Activated naive CD8-positive, alpha-beta T cell (primary cell): Measurements from ENCODE around the gene PRPF18.

Experiments used
- H3K27ac Mint-ChIP-seq: one replicate; pipeline ENCODE4 v1.8.0; 2021; ENCODE audit warnings: mixed read lengths
- H3K27me3 Mint-ChIP-seq: one replicate; pipeline ENCODE4 v1.8.0; 2021; ENCODE audit warnings: mixed read lengths
- H3K36me3 Mint-ChIP-seq: one replicate; pipeline ENCODE4 v1.8.0; 2021; ENCODE audit warnings: mixed read lengths
- H3K4me1 Mint-ChIP-seq: one replicate; pipeline ENCODE4 v1.8.0; 2021; ENCODE audit warnings: low read depth, mixed read lengths
- H3K4me3 Mint-ChIP-seq: one replicate; pipeline ENCODE4 v1.8.0; 2021; ENCODE audit warnings: mild to moderate bottlenecking, mixed read lengths
- H3K9me3 Mint-ChIP-seq: one replicate; pipeline ENCODE4 v1.8.0; 2021; ENCODE audit warnings: low read depth, mixed read lengths

The PRPF18 gene

GRCh38 chr10:13621931-13622330 lies 35.2 kb downstream of the PRPF18 start:
- H3K27ac Mint-ChIP-seq = no peak overlapping the region
- no peak overlapping the region for H3K4me3 Mint-ChIP-seq
- no peaks in the 10 kb centered on the region for H3K4me1 Mint-ChIP-seq
- H3K36me3 Mint-ChIP-seq = peaks cover 13% of the 10 kb centered on the region
- H3K9me3 Mint-ChIP-seq = no peaks in the 10 kb centered on the region
- no peaks in the 10 kb centered on the region for H3K27me3 Mint-ChIP-seq

- Mint-ChIP-seq H3K27me3 (no peaks in the 10 kb centered on the region), H3K4me3 (no peak overlapping the region), H3K4me1 (no peaks in the 10 kb centered on the region)
Measured at GRCh38 chr10:13624630-13625029, 37.9 kb downstream of the PRPF18 start.

GRCh38 chr10:13627459-13628310 lies 40.9 kb downstream of the PRPF18 start:
- Mint-ChIP-seq H3K27ac (no peak overlapping the region), H3K9me3 (no peaks in the 10 kb centered on the region), H3K36me3 (peaks cover 9% of the 10 kb centered on the region), H3K27me3 (no peaks in the 10 kb centered on the region), H3K4me3 (no peak overlapping the region), H3K4me1 (no peaks in the 10 kb centered on the region)

More at GRCh38 chr10:13624630-13625029, 37.9 kb downstream of the PRPF18 start:
- Mint-ChIP-seq H3K27ac (no peak overlapping the region), H3K9me3 (no peaks in the 10 kb centered on the region), H3K36me3 (peaks cover 6% of the 10 kb centered on the region)

DNA sequence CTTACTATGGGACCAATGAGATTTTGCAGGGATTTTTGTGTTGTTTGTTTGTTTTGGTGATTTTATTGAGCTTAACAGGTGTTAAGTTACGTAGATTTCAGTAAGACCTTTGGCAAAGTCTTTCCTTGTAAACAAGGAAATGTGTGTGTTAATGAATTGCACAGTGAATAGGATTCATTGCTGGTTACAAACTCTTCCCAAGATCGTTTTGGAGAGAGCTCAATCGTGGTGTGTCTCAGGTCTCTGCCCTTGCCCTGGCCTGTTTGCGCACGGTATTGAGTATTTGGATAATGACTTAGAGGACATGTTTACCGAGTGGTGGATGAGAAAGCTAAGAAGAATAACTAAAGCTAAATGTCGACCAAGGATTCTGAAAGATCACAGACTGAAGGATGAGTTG lies 41.9 kb downstream of the PRPF18 start:
- Mint-ChIP-seq H3K27ac (peak overlapping the region; percentile 25), H3K27me3 (no peaks in the 10 kb centered on the region), H3K36me3 (peaks cover 13% of the 10 kb centered on the region), H3K9me3 (no peaks in the 10 kb centered on the region), H3K4me1 (no peaks in the 10 kb centered on the region), H3K4me3 (no peak overlapping the region)

- Mint-ChIP-seq H3K4me1 (no peaks in the 10 kb centered on the region), H3K36me3 (peaks cover 14% of the 10 kb centered on the region), H3K27me3 (no peaks in the 10 kb centered on the region), H3K9me3 (no peaks in the 10 kb centered on the region), H3K4me3 (no peak overlapping the region), H3K27ac (peak overlapping the region; percentile 25)
Measured at GRCh38 chr10:13629116-13629515, 42.4 kb downstream of the PRPF18 start.

- Mint-ChIP-seq H3K9me3 (no peaks in the 10 kb centered on the region), H3K4me1 (no peaks in the 10 kb centered on the region), H3K36me3 (peaks cover 20% of the 10 kb centered on the region), H3K4me3 (no peak overlapping the region), H3K27ac (no peak overlapping the region), H3K27me3 (no peaks in the 10 kb centered on the region)
Measured at GRCh38 chr10:13630231-13630630, 43.5 kb downstream of the PRPF18 start.

DNA sequence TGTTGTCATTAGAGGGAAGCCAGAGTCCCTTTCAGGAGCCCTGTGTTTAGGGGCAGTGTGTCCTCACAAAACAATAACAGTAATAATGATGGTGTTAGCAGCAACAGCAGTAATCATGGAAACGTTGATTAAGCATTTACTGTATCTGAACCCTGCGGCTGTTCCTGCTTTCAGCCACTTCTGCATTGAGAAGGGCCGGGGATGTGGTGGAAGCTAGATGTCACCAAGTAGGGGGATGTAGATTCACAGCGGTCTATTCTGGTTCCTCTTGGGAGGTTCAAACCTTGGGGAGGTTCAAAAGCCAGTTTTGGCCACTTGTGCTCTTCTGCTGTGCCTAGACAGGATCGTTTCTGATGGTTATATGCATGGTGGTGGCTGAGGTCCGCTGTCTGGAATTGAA lies 44.8 kb downstream of the PRPF18 start:
- H3K9me3 Mint-ChIP-seq = no peaks in the 10 kb centered on the region
- H3K4me1 Mint-ChIP-seq = no peaks in the 10 kb centered on the region
- H3K36me3 Mint-ChIP-seq = peaks cover 26% of the 10 kb centered on the region
- no peaks in the 10 kb centered on the region for H3K27me3 Mint-ChIP-seq
- H3K27ac Mint-ChIP-seq = no peak overlapping the region
- H3K4me3 Mint-ChIP-seq = no peak overlapping the region

- Mint-ChIP-seq H3K27ac (no peak overlapping the region), H3K36me3 (peaks cover 32% of the 10 kb centered on the region), H3K9me3 (no peaks in the 10 kb centered on the region), H3K27me3 (no peaks in the 10 kb centered on the region), H3K4me1 (no peaks in the 10 kb centered on the region), H3K4me3 (no peak overlapping the region)
Measured at GRCh38 chr10:13632440-13632839, 45.7 kb downstream of the PRPF18 start.

GRCh38 chr10:13632884-13633440 lies 46.2 kb downstream of the PRPF18 start:
- Mint-ChIP-seq H3K4me1 (no peaks in the 10 kb centered on the region), H3K36me3 (peaks cover 37% of the 10 kb centered on the region), H3K27ac (no peak overlapping the region), H3K9me3 (no peaks in the 10 kb centered on the region), H3K27me3 (no peaks in the 10 kb centered on the region), H3K4me3 (no peak overlapping the region)

- H3K36me3 Mint-ChIP-seq = peaks cover 40% of the 10 kb centered on the region
Measured at GRCh38 chr10:13633689-13634088, 46.9 kb downstream of the PRPF18 start.

DNA sequence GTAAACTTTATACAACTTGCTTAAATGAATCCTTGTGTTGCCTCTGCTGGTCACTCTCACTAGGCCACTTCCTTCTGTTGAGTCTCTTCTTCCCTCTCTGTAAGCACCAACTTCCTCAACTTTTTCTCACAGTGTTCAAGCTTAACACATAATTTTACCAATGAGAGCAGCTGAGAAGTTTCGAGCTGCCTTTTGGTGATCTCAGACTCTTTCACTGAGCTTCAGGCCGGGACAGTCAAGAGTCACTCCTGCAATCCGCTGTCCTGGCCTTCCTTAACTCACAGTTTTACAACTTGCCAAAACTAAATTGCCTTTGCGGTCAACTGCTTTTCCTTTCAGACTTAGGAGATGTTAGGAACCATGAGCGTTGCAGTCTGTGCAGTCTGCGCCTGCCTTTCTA lies 47.4 kb downstream of the PRPF18 start:
- H3K9me3 Mint-ChIP-seq = peaks cover 3% of the 10 kb centered on the region
- H3K4me1 Mint-ChIP-seq = no peaks in the 10 kb centered on the region
- H3K27ac Mint-ChIP-seq = no peak overlapping the region
- no peaks in the 10 kb centered on the region for H3K27me3 Mint-ChIP-seq
- peaks cover 41% of the 10 kb centered on the region for H3K36me3 Mint-ChIP-seq
- H3K4me3 Mint-ChIP-seq = no peak overlapping the region

More at GRCh38 chr10:13633689-13634088, 46.9 kb downstream of the PRPF18 start:
- Mint-ChIP-seq H3K27me3 (no peaks in the 10 kb centered on the region), H3K27ac (no peak overlapping the region), H3K4me1 (no peaks in the 10 kb centered on the region), H3K9me3 (peaks cover under 1% of the 10 kb centered on the region), H3K4me3 (no peak overlapping the region)

DNA sequence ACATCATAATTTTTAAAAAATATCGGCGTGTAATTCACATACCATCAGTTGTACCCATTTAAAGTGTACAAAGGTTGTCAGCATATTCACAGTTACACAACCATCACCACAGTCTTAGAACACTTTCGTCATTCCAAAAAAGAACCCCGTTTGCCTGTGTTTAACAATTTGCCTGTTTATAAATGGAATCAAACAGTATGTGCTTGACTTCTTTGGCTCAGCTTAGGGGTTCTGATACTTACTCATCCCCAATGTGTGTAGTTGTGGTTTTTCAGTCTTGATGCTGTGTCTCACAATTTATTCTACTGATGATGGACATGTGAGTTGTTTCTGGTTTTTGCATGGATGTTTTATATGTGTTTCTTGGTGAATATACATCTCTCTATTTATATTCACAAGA lies 50.0 kb downstream of the PRPF18 start:
- Mint-ChIP-seq H3K27ac (no peak overlapping the region), H3K27me3 (no peaks in the 10 kb centered on the region), H3K4me1 (no peaks in the 10 kb centered on the region), H3K4me3 (no peak overlapping the region), H3K36me3 (peaks cover 55% of the 10 kb centered on the region), H3K9me3 (peaks cover 20% of the 10 kb centered on the region)

GRCh38 chr10:13637303-13637856 lies 50.6 kb downstream of the PRPF18 start:
- Mint-ChIP-seq H3K27ac (no peak overlapping the region), H3K36me3 (peaks cover 61% of the 10 kb centered on the region), H3K27me3 (no peaks in the 10 kb centered on the region), H3K9me3 (peaks cover 24% of the 10 kb centered on the region), H3K4me1 (no peaks in the 10 kb centered on the region), H3K4me3 (no peak overlapping the region)

- H3K27me3 Mint-ChIP-seq = no peaks in the 10 kb centered on the region
- H3K27ac Mint-ChIP-seq = no peak overlapping the region
- peaks cover 28% of the 10 kb centered on the region for H3K9me3 Mint-ChIP-seq
- H3K4me3 Mint-ChIP-seq = no peak overlapping the region
- peaks cover 64% of the 10 kb centered on the region for H3K36me3 Mint-ChIP-seq
- no peaks in the 10 kb centered on the region for H3K4me1 Mint-ChIP-seq
Measured at GRCh38 chr10:13637894-13638293, 51.1 kb downstream of the PRPF18 start.

DNA sequence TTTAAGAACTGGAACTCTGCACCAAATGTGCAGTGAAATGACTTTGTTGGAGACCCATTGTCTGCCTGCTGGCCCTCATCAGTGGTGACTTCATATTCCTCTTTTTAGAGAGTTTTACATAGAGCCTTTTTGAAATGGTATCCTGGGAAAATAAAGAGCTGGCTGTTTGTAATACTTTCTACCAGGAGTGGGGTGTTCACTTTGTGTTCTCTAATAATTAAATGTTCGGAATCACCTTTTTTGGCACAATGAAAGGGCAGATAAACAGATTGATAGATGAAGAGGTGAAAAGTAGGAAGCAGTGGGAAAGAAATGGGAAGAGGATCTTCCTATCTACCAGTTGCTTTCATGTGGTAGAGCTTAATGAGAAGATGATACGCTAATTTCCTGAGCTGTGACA lies 55.5 kb downstream of the PRPF18 start:
- peaks cover 28% of the 10 kb centered on the region for H3K9me3 Mint-ChIP-seq
- peaks cover 57% of the 10 kb centered on the region for H3K36me3 Mint-ChIP-seq
- no peak overlapping the region for H3K27ac Mint-ChIP-seq
- no peak overlapping the region for H3K4me3 Mint-ChIP-seq
- H3K4me1 Mint-ChIP-seq = no peaks in the 10 kb centered on the region
- no peaks in the 10 kb centered on the region for H3K27me3 Mint-ChIP-seq
